ENCODE results near the gene SLC23A2. TPM values are rescaled to one million over a fixed set of nuclear protein-coding genes. Genes with fewer than 3 reads are reported as not detected.

Gene SLC23A2
- total RNA-seq, 1 experiment from 2014 or later = 16.3 TPM

- Histone ChIP-seq H2AFZ (ENCODE audit: low read depth, low read length, poor library complexity, severe bottlenecking) (no peak overlapping the region), H3K9me2 (ENCODE audit: insufficient read depth) (no peaks in the 10 kb centered on the region), H4K20me1 (ENCODE audit: insufficient read depth) (0 out of 2 replicates have a peak, but pooled peaks cover 6% of the 10 kb centered on the region), H3K79me2 (ENCODE audit: insufficient read depth, low read length) (no peaks in the 10 kb centered on the region), H3K4me1 (ENCODE audit: control insufficient read depth in 1 of 2, insufficient read depth in 2 of 2, low read length in 2 of 2) (no peaks in the 10 kb centered on the region), H3K9ac (ENCODE audit: low read length) (no peak overlapping the region), H3K4me2 (ENCODE audit: low read length) (no peak overlapping the region), H3K27me3 (ENCODE audit: insufficient read depth, low read length) (no peaks in the 10 kb centered on the region), H3K9me3 (ENCODE audit: control insufficient read depth in 1 of 2, insufficient read depth in 1 of 2, low read depth in 1 of 2, low read length in 2 of 2) (no peaks in the 10 kb centered on the region), H3K27ac (ENCODE audit: low read depth, low read length) (no peak overlapping the region), H3K4me3 (replicated peaks in 1 of 2; ENCODE audit: low read depth in 1 of 2, low read length in 2 of 2) (no peak overlapping the region), H3K36me3 (ENCODE audit: control insufficient read depth in 1 of 2, insufficient read depth in 2 of 2, low read length in 2 of 2) (0 out of 4 replicates have a peak, but pooled peaks cover 0 to 5% of the 10 kb centered on the region in 2 experiments)
- POLR2A ChIA-PET = no interaction called here
- DNase-seq (ENCODE audit: low read depth, low spot score) (no peak), ATAC-seq (no peak)
- CTCF ChIA-PET = no interaction called here
- RAD21 ChIA-PET (ENCODE audit: low non-redundant PET in 1 of 2, low total read pairs in 2 of 2, uncharacterized antibody in 2 of 2, unreplicated experiment in 2 of 2) = no interaction called here
- TF ChIP-seq SRF (IDR thresholded peaks at IDR 0.05; ENCODE audit: low read depth) = no peak
- no peak for TF ChIP-seq POLR2A (IDR thresholded peaks at IDR 0.05; ENCODE audit: borderline replicate concordance, extremely low read depth, insufficient read depth, insufficient read length)
- TF ChIP-seq EGR1 (IDR thresholded peaks at IDR 0.05; ENCODE audit: low read depth) = no peak
- no peak for TF ChIP-seq FOSL1 (IDR thresholded peaks at IDR 0.05; ENCODE audit: low read depth)
- BruUV-seq (replicated peaks) = no TSS peak
- intact Hi-C loops (cut with micrococcal nuclease) = no loop called here
Observed at GRCh38 chr20:4929686-4930397, 71.5 kb downstream of the SLC23A2 start.

GRCh38 chr20:4926531-4927156, 74.7 kb downstream of the SLC23A2 start:
- H3K27me3 ChIP-seq (ENCODE audit: insufficient read depth, low read length) = no peaks in the 10 kb centered on the region
- H3K4me1 ChIP-seq (ENCODE audit: control insufficient read depth in 1 of 2, insufficient read depth in 2 of 2, low read length in 2 of 2) = peaks cover 2 to 4% of the 10 kb centered on the region in 2 experiments; a peak in 2 of 4 replicates
- ATAC-seq = no peak
- TF ChIP-seq CBX3 (IDR thresholded peaks at IDR 0.05; ENCODE audit: low read depth) = no peak
- no TSS peak for BruUV-seq (replicated peaks)
- H3K4me3 ChIP-seq (replicated peaks in 1 of 2; ENCODE audit: low read depth in 1 of 2, low read length in 2 of 2) = no peak overlapping the region
- intact Hi-C loops (cut with micrococcal nuclease) = no loop called here
- no peaks in the 10 kb centered on the region for H3K79me2 ChIP-seq (ENCODE audit: insufficient read depth, low read length)
- no peak for DNase-seq (ENCODE audit: low read depth, low spot score)
- RAD21 ChIA-PET (ENCODE audit: low non-redundant PET in 1 of 2, low total read pairs in 2 of 2, uncharacterized antibody in 2 of 2, unreplicated experiment in 2 of 2) = no interaction called here
- no peak overlapping the region for H3K9ac ChIP-seq (ENCODE audit: low read length)
- H4K20me1 ChIP-seq (ENCODE audit: insufficient read depth) = no peaks in the 10 kb centered on the region
- no peak overlapping the region for H2AFZ ChIP-seq (ENCODE audit: low read depth, low read length, poor library complexity, severe bottlenecking)
- H3K4me2 ChIP-seq (ENCODE audit: low read length) = no peak overlapping the region
- H3K9me3 ChIP-seq (ENCODE audit: control insufficient read depth in 1 of 2, insufficient read depth in 1 of 2, low read depth in 1 of 2, low read length in 2 of 2) = no peaks in the 10 kb centered on the region
- H3K36me3 ChIP-seq (ENCODE audit: control insufficient read depth in 1 of 2, insufficient read depth in 2 of 2, low read length in 2 of 2) = no peaks in the 10 kb centered on the region
- POLR2A ChIA-PET = no interaction called here
- no peak overlapping the region for H3K27ac ChIP-seq (ENCODE audit: low read depth, low read length)
- H3K9me2 ChIP-seq (ENCODE audit: insufficient read depth) = no peaks in the 10 kb centered on the region
- CTCF ChIA-PET = no interaction called here
